ENCODE measurements around the gene STUB1.
A peak's percentile ranks its signal among the peaks of the same experiment; 100 is the strongest.

The STUB1 gene

DNA sequence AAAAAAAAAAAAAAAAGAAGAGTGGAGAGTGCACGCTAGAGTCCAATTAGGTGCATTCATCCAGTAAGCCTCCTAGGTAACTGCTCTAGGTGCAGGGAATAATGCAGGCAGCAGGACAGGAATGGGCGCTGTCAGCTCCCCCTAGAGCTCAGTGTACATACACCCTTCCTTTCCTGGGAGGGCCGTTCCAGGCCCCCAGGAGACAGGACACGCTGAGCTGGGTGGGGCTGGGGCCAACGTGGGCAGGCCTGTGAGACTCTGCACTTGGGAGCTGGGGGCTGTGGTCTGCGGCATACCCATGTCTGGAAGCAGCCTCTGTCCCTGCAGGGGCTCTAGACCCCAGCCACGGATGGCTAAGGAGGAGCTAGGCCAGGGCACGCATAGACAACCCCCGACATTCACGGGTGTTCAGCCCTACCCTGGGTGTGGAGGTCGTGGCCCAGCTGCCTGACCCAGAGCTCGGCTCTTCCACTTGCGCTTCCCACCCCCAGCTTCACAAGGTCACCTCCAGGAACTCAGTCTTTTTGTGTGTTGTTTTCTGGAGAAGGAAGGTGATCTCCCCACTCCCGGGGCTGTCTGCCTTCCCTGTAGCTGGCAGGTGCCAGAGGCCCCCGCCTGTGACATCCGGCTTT, 39.7 kb downstream of the STUB1 start:
- TF ChIP-seq, protein P1, sequence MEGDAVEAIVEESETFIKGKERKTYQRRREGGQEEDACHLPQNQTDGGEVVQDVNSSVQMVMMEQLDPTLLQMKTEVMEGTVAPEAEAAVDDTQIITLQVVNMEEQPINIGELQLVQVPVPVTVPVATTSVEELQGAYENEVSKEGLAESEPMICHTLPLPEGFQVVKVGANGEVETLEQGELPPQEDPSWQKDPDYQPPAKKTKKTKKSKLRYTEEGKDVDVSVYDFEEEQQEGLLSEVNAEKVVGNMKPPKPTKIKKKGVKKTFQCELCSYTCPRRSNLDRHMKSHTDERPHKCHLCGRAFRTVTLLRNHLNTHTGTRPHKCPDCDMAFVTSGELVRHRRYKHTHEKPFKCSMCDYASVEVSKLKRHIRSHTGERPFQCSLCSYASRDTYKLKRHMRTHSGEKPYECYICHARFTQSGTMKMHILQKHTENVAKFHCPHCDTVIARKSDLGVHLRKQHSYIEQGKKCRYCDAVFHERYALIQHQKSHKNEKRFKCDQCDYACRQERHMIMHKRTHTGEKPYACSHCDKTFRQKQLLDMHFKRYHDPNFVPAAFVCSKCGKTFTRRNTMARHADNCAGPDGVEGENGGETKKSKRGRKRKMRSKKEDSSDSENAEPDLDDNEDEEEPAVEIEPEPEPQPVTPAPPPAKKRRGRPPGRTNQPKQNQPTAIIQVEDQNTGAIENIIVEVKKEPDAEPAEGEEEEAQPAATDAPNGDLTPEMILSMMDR (IDR thresholded peaks at IDR 0.05) = peak; percentile 35; the same call in 1 of the 2 replicates

DNA sequence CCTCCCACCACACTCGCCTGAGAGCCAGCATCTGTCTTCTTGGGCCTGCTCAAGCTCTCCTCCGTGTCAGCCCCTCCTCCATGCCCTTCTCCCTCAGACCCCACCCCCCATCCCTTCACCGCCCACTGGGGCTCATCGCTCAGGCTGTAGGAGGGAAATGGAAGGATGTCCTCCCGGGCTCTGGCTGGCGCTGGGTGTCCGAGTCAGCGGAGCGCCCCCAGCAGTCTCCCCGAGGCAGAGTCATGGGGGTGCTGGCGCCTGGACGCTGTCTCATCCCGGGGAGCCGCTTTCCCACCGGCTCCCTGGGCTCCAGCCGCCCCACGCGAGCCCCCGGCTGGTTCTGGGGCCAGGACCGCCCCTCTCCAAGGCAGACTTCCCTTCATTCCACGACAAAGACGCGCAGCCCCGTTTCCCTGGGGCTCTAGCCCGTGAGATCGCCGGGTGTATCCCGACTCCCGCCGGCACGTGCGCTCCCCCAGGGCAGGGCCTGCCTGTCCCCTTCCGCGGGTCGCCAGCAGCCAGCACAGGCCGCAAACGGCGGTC, 40.3 kb downstream of the STUB1 start:
- TF ChIP-seq, protein P1 (IDR thresholded peaks at IDR 0.05) = no peak

DNA sequence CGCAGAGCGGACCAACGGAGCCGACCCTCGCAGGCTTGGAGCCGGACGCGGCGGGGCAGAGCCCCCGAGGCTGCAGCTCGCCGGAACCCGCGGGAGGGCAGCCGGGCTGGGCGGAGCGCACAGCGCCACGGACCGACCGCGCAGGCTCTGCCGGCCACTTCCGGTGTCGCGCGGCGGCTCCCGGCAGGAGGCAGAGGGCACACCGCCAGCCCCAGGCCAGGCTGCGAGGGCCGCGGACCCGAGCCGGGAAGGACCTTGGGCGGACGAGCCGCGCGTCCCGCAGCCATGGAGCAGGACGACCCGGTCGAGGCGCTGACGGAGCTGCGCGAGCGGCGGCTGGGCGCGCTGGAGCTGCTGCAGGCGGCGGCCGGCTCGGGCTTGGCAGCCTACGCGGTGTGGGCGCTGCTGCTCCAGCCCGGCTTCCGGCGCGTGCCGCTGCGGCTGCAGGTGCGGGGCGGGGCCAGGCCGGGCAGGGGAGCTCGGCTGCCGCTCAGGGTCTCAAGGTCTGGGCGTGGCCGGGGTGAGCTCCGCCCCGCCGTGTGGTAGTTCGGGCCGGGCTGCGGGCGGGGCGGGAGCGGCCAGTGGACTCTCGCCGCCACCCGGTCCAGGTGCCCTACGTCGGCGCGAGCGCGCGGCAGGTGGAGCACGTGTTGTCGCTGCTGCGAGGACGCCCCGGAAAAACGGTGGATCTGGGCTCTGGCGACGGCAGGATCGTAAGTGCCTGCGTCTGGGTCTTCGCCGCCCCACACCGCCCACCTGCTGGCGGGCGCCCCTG, 41.0 kb downstream of the STUB1 start, which contains the start of gene ANTKMT:
Gene ANTKMT (plus strand): TSS at position 157 of the 775 bp plus-strand sequence. CDS start 129 bp downstream, at position 286.
- TF ChIP-seq, protein P1 (IDR thresholded peaks at IDR 0.05) = no peak

DNA sequence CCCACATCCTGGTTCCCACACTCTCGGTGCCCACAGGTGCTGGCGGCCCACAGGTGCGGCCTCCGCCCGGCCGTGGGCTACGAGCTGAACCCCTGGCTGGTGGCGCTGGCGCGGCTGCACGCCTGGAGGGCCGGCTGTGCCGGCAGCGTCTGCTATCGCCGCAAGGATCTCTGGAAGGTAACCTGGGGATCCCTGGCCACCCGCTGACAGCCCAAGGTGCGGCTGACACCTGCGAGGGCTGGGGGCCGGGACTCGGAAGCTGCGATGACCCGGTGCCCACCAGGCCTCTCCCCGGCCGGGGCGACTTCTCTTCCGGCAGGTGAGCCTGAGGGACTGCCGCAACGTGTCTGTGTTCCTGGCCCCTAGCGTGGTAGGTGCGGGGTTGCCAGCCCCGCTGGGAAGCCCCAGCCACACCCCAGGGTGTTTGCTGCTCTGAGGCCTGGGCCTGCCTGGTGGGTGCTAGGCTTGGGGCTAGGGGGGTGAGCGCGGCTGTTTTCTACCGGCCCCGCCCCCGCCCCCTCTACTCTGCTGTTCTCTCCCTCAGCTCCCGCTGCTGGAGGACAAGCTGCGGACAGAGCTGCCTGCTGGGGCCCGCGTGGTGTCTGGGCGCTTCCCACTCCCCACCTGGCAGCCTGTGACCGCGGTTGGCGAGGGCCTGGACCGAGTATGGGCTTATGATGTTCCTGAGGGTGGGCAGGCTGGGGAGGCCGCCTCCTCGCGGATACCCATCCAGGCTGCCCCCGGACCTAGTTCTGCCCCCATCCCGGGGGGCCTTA, 41.7 kb downstream of the STUB1 start:
- TF ChIP-seq, protein P1 (IDR thresholded peaks at IDR 0.05) = no peak

DNA sequence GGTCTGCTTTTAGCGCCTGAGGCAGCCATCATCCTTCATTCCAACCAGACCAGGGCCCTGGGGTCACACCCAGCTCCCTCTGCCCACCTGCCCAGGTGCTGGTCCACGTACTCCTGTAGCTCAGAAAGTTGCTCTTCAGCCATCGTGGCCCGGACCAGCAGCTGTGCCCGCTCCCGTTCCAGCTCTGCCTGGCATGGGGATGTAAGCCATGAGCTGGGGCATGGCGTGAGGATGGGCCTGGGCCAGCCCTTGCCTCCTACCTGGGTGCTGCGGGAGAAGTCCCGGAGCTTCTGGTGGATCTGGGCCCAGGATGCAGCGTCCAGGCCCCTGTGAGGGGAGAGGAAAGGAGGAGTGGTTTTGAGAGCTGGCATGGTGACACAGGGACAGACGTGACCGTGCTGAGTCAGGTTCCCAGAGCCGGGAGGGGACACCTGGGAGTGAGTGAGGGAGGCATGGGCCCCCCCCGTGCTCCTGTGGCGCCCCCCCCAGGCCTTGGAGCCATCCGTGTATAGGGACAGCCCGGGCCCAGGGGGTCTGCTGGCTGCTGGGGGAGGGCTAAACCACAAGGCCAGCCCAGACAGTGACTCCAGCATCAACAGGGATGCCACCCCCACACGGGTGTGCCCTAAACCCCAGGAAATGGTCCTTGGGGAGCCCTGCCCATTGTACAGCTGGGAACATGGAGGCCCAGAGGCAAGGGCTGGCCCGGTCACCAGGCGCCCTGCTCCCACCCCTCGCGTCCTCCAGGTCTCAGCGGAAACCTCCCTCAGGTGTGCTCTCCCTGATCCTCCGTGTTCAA, 42.8 kb downstream of the STUB1 start:
- TF ChIP-seq, protein P1 (IDR thresholded peaks at IDR 0.05) = no peak

DNA sequence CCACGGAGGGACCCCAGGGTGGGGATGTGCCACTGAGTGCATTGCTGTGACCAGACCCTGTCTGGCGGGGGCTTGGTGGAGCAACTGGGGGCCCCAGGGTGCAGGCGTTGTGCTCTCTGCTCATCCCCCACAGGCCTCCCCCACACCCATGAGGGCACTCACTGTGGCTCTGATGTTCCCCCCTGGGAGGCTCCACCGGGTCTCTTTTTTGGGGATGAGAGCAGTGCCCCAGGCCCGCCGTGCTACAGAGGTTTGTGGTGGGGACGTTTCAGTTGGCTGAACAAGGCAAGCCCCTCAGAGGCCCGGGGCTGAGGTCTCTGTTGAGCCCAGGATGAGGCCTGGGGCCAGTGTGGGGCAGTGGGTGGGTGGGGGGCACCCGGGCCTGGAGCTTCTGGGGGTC, 43.5 kb downstream of the STUB1 start:
- TF ChIP-seq, protein P1 (IDR thresholded peaks at IDR 0.05) = no peak

Data from LNCAP (cell line).